Ishikawa (cell line): ENCODE data around the gene ADRB2.
A peak's percentile ranks its signal among the peaks of the same experiment; 100 is the strongest.

Experiments
- CEBPB ChIP-seq: IDR thresholded peaks from 2 replicates; pipeline ENCODE4 v1.6.1; 2012
- CREB1 ChIP-seq: IDR thresholded peaks from 2 replicates; pipeline ENCODE4 v1.6.1; 2012; ENCODE audit warnings: low read depth
- EGR1 ChIP-seq: IDR thresholded peaks from 2 replicates; pipeline ENCODE4 v1.6.1; 2012
- EP300 ChIP-seq: IDR thresholded peaks from 2 replicates; pipeline ENCODE4 v1.6.1; 2012; ENCODE audit warnings: borderline replicate concordance
- FOXM1 ChIP-seq: IDR thresholded peaks from 2 replicates; pipeline ENCODE4 v1.6.1; 2012; ENCODE audit warnings: low read depth, borderline replicate concordance
- MAX ChIP-seq: IDR thresholded peaks from 2 replicates; pipeline ENCODE4 v1.6.1; 2012
- NFIC ChIP-seq: IDR thresholded peaks from 2 replicates; pipeline ENCODE4 v1.6.1; 2012
- RAD21 ChIP-seq: IDR thresholded peaks from 2 replicates; pipeline ENCODE4 v1.6.1; 2012; ENCODE audit warnings: low read depth
- REST ChIP-seq: IDR thresholded peaks from 2 replicates; pipeline ENCODE4 v1.6.1; 2012; ENCODE audit warnings: low read depth, mild to moderate bottlenecking
- TAF1 ChIP-seq: IDR thresholded peaks from 2 replicates; pipeline ENCODE4 v1.6.1; 2012; ENCODE audit warnings: low read depth, mild to moderate bottlenecking
- TCF12 ChIP-seq: IDR thresholded peaks from 2 replicates; pipeline ENCODE4 v1.6.1; 2012; ENCODE audit warnings: low read depth
- TEAD4 ChIP-seq: IDR thresholded peaks from 2 replicates; pipeline ENCODE4 v1.6.1; 2012
- USF1 ChIP-seq: IDR thresholded peaks from 2 replicates; pipeline ENCODE4 v1.6.1; 2012
- YY1 ChIP-seq: IDR thresholded peaks from 2 replicates; pipeline ENCODE4 v1.6.1; 2012; ENCODE audit warnings: low read depth
- ZBTB7A ChIP-seq: IDR thresholded peaks from 2 replicates; pipeline ENCODE4 v1.6.1; 2012; ENCODE audit warnings: low read depth

ADRB2 gene

GRCh38 chr5:148816357-148816756 is 10.1 kb upstream of the ADRB2 start:
- TF ChIP-seq MAX (no peak), TEAD4 (no peak), CEBPB (no peak), RAD21 (no peak), NFIC (no peak), FOXM1 (no peak), CREB1 (no peak), USF1 (no peak), YY1 (no peak), TCF12 (no peak), EP300 (no peak), REST (no peak), ZBTB7A (no peak)

GRCh38 chr5:148816782-148817181 is 9.6 kb upstream of the ADRB2 start:
- TF ChIP-seq FOXM1 (no peak), YY1 (no peak), EP300 (no peak), USF1 (no peak), RAD21 (no peak), TCF12 (no peak), REST (no peak), CEBPB (no peak), EGR1 (no peak), CREB1 (no peak), TAF1 (no peak), MAX (no peak), NFIC (no peak), TEAD4 (no peak), ZBTB7A (no peak)

- TF ChIP-seq EP300 (no peak), TCF12 (no peak)
Observed at GRCh38 chr5:148817606-148818005, 8.8 kb upstream of the ADRB2 start.

GRCh38 chr5:148820461-148821395 is 5.7 kb upstream of the ADRB2 start:
- TF ChIP-seq RAD21: peak; percentile 65
- TF ChIP-seq REST: no peak
- no peak for TF ChIP-seq ZBTB7A
- TF ChIP-seq TCF12: no peak
- no peak for TF ChIP-seq MAX
- no peak for TF ChIP-seq EGR1
- no peak for TF ChIP-seq CEBPB

GRCh38 chr5:148823871-148824270 is 2.5 kb upstream of the ADRB2 start:
- TF ChIP-seq CEBPB (no peak), REST (no peak), TAF1 (no peak), EGR1 (no peak), ZBTB7A (no peak), TEAD4 (no peak), EP300 (no peak), YY1 (no peak), NFIC (no peak)
